IMR-90 (cell line): Measurements from ENCODE around the gene PDCL3. TPM values are rescaled to one million over a fixed set of nuclear protein-coding genes. Genes with fewer than 3 reads are reported as not detected.

Experiments used
- ATAC-seq: fragments of 200-7000 bp; cut with Tn5 transposase; 2 replicates; pipeline ENCODE4 v1.9.1; 2020; ENCODE audit warnings: low read depth, mild to moderate bottlenecking, moderate library complexity
- BruUV-seq: library from RNA; stranded (reverse); fragments of 400-500 nt; replicated peaks from 2 replicates; lab custom pipeline; 2021; lab: Mats Ljungman, UMichigan
- CTCF ChIA-PET: fragments of 300-600 bp; formaldehyde crosslinking; extraction: SDS; loops from one replicate; lab custom pipeline; 2021; ENCODE audit warnings: antibody characterized with exemption; lab: Yijun Ruan, JAX
- POLR2A ChIA-PET: fragments of 300-600 bp; sonication (Branson Sonifier 250); formaldehyde crosslinking; loops from one replicate; lab custom pipeline; 2022; ENCODE audit warnings: antibody characterized with exemption; ENCODE audit not compliant: unreplicated experiment; lab: Charles Lee
- DNase-seq: peaks from one replicate; pipeline ENCODE4 v3.0.0; 2013
- H2AFZ ChIP-seq: replicated peaks from 2 replicates; pipeline ENCODE3; 2013; ENCODE audit warnings: low read length, mild to moderate bottlenecking; ENCODE audit not compliant: poor library complexity
- H2AK5ac ChIP-seq: 2 replicates; pipeline ENCODE4 v1.6.1; 2013; ENCODE audit warnings: low read depth, low read length, inconsistent platforms
- H2AK9ac ChIP-seq: replicated peaks from 2 replicates; pipeline ENCODE3; 2013; ENCODE audit warnings: mild to moderate bottlenecking, low read depth, low read length, moderate library complexity; ENCODE audit not compliant: poor library complexity
- H2BK120ac ChIP-seq: 2 replicates; pipeline ENCODE4 v1.6.1; 2013; ENCODE audit warnings: low read depth, low read length, inconsistent platforms
- H2BK15ac ChIP-seq: 3 replicates; pipeline ENCODE4 v1.6.1; 2013; ENCODE audit warnings: low read depth, low read length, inconsistent platforms
- H2BK20ac ChIP-seq: 2 replicates; pipeline ENCODE4 v1.6.1; 2013; ENCODE audit warnings: low read depth, mild to moderate bottlenecking, inconsistent platforms, low read length, moderate library complexity
- H2BK5ac ChIP-seq: 2 replicates; pipeline ENCODE4 v1.6.1; 2013; ENCODE audit warnings: mild to moderate bottlenecking, low read depth, low read length, inconsistent platforms; ENCODE audit not compliant: poor library complexity, severe bottlenecking
- H3K14ac ChIP-seq: replicated peaks from 2 replicates; pipeline ENCODE4 v1.6.1; 2013; ENCODE audit warnings: low read depth, low read length, inconsistent platforms
- H3K18ac ChIP-seq: 2 replicates; pipeline ENCODE4 v1.6.1; 2013; ENCODE audit warnings: low read depth, low read length, control low read depth
- H3K23ac ChIP-seq: 2 replicates; pipeline ENCODE4 v1.6.1; 2013; ENCODE audit warnings: low read depth, low read length, inconsistent platforms
- H3K27ac ChIP-seq: 2 replicates; pipeline ENCODE4 v1.5.1; 2013; ENCODE audit warnings: mild to moderate bottlenecking, control low read depth, low read length; ENCODE audit not compliant: insufficient read depth
- H3K27me3 ChIP-seq: 2 replicates; pipeline ENCODE4 v1.6.1; 2013; ENCODE audit warnings: low read length; ENCODE audit not compliant: control insufficient read depth, insufficient read depth
- H3K36me3 ChIP-seq: 2 replicates; pipeline ENCODE4 v1.6.1; 2013; ENCODE audit warnings: low read length, mixed read lengths; ENCODE audit not compliant: control insufficient read depth, insufficient read depth
- H3K4ac ChIP-seq: 2 replicates; pipeline ENCODE4 v1.6.1; 2013; ENCODE audit warnings: low read depth, low read length, inconsistent platforms
- H3K4me1 ChIP-seq: 2 replicates; pipeline ENCODE4 v1.6.1; 2013; ENCODE audit warnings: low read length, mixed read lengths; ENCODE audit not compliant: control insufficient read depth, insufficient read depth
- H3K4me2 ChIP-seq: 2 replicates; pipeline ENCODE4 v1.6.1; 2013; ENCODE audit warnings: low read depth, mild to moderate bottlenecking, control low read depth, low read length, moderate library complexity
- H3K4me3 ChIP-seq: 2 replicates; pipeline ENCODE4 v1.5.1; 2013; ENCODE audit warnings: low read depth, mild to moderate bottlenecking, control low read depth, low read length, moderate library complexity; ENCODE audit not compliant: insufficient read depth
- H3K56ac ChIP-seq: 2 replicates; pipeline ENCODE4 v1.6.1; 2013; ENCODE audit warnings: low read length, inconsistent platforms; ENCODE audit not compliant: insufficient read depth; ENCODE audit errors: extremely low read depth
- H3K79me1 ChIP-seq, 2 experiments: 2 replicates each; pipeline ENCODE4 v1.6.1; 2013; ENCODE audit warnings: low read length in 2 of 2, inconsistent platforms in 1 of 2, low read depth in 1 of 2
- H3K9ac ChIP-seq: 2 replicates; pipeline ENCODE4 v1.6.1; 2013; ENCODE audit warnings: low read depth, low read length, control low read depth
- H3K9me1 ChIP-seq: 2 replicates; pipeline ENCODE4 v1.6.1; 2013; ENCODE audit warnings: low read length, inconsistent platforms; ENCODE audit not compliant: insufficient read depth
- H3K9me3 ChIP-seq: 2 replicates; pipeline ENCODE4 v1.6.1; 2013; ENCODE audit warnings: low read length; ENCODE audit not compliant: control insufficient read depth, insufficient read depth
- H4K20me1 ChIP-seq: 2 replicates; pipeline ENCODE4 v1.6.1; 2013; ENCODE audit warnings: low read length, inconsistent platforms; ENCODE audit not compliant: insufficient read depth
- H4K5ac ChIP-seq: 2 replicates; pipeline ENCODE4 v1.6.1; 2013; ENCODE audit warnings: mild to moderate bottlenecking, low read depth, low read length, control low read depth
- H4K8ac ChIP-seq, 2 experiments: 2 replicates each; pipeline ENCODE4 v1.6.1; 2013; ENCODE audit warnings: low read depth in 2 of 2, low read length in 2 of 2, control low read depth in 1 of 2, inconsistent platforms in 1 of 2
- H4K91ac ChIP-seq: 2 replicates; pipeline ENCODE4 v1.6.1; 2013; ENCODE audit warnings: low read depth, low read length, inconsistent platforms; ENCODE audit not compliant: insufficient read depth
- CHD1 ChIP-seq: IDR thresholded peaks from 2 replicates; pipeline ENCODE4 v1.6.1; 2012; ENCODE audit warnings: low read depth, low read length, improper control_type of control experiment
- FOS ChIP-seq: fragments of 150-350 bp; IDR thresholded peaks from 2 replicates; pipeline ENCODE4 v1.6.1; 2016; ENCODE audit warnings: low read depth, low read length
- RCOR1 ChIP-seq: IDR thresholded peaks from 2 replicates; pipeline ENCODE4 v1.6.1; 2012; ENCODE audit warnings: mild to moderate bottlenecking, low read length, improper control_type of control experiment; ENCODE audit not compliant: insufficient replicate concordance
- RFX5 ChIP-seq: IDR thresholded peaks from 2 replicates; pipeline ENCODE4 v1.8.0; 2012; ENCODE audit warnings: low read depth, mild to moderate bottlenecking, low read length, moderate library complexity
- SMC3 ChIP-seq: fragments of 150-350 bp; IDR thresholded peaks from 2 replicates; pipeline ENCODE4 v1.6.1; 2016; ENCODE audit warnings: low read depth, mild to moderate bottlenecking, antibody characterized with exemption, low read length, moderate library complexity
- USF2 ChIP-seq: fragments of 150-350 bp; IDR thresholded peaks from 2 replicates; pipeline ENCODE4 v1.6.1; 2017; ENCODE audit warnings: mild to moderate bottlenecking, antibody characterized with exemption, low read length, low read depth
- WGBS, 2 experiments: methylation state at CpG; one replicate each; pipeline versions ENCODE4 v1.1.5 to v1.1.7; 2013; ENCODE audit warnings: missing lambda C conversion rate in 2 of 2; ENCODE audit not compliant: insufficient read length in 1 of 2; ENCODE audit errors: extremely low coverage in 2 of 2; 5-methylcytosine and 5-hydroxymethylcytosine counted together
- dilution Hi-C: fragments of 300-500 bp; cut with HindIII; formaldehyde crosslinking; loops from one replicate; pipeline ENCODE4 v1.14.3; 2018; ENCODE audit warnings: low sequenced_read_pairs; ENCODE audit not compliant: unreplicated experiment
- in situ Hi-C: fragments of 300-500 bp; cut with MboI; formaldehyde crosslinking; loops from 3 replicates; pipeline ENCODE4 v1.14.3; 2019; ENCODE audit warnings: low sequenced_read_pairs, inconsistent platforms, mixed read lengths
- intact Hi-C: fragments of 100-400 bp; cut with micrococcal nuclease; formaldehyde crosslinking; loops from 2 replicates; pipeline ENCODE4 v1.10.0; 2022
- polyA plus RNA-seq, 3 experiments: library from polyadenylated mRNA; depleted of rRNA; stranded (reverse); fragments of >200 nt; gene quantifications; 2 replicates each; pipeline ENCODE4 v1.2.3, GENCODE V29; 2012; ENCODE audit warnings: low replicate concordance in 1 of 3
- total RNA-seq: library from RNA; depleted of rRNA; stranded (reverse); fragments of >200 nt; gene quantifications from 2 replicates; pipeline ENCODE4 v1.2.3, GENCODE V29; 2012

PDCL3 gene
- total and polyA plus RNA-seq, 2 of the 4 experiments (the other 2 are of a cell fraction) = 9.5 to 26.4 TPM

GRCh38 chr2:100529900-100530299 lies 32.9 kb upstream of the PDCL3 start:
- Histone ChIP-seq H3K9me1 (no peaks in the 10 kb centered on the region), H3K4me1 (no peaks in the 10 kb centered on the region), H3K27me3 (no peaks in the 10 kb centered on the region; the same call in 1 of the 2 replicates), H2BK15ac (no peak overlapping the region), H3K14ac (no peak overlapping the region), H3K4me3 (no peak overlapping the region), H4K20me1 (no peaks in the 10 kb centered on the region), H2BK120ac (no peak overlapping the region), H2AK9ac (no peak overlapping the region), H3K56ac (no peak overlapping the region), H3K4me2 (no peak overlapping the region), H4K8ac (no peak overlapping the region), H2AK5ac (no peak overlapping the region), H4K91ac (no peak overlapping the region), H2AFZ (no peak overlapping the region), H3K9me3 (no peaks in the 10 kb centered on the region), H3K27ac (no peak overlapping the region), H3K79me1 (no peaks in the 10 kb centered on the region), H3K23ac (no peak overlapping the region), H3K18ac (no peak overlapping the region), H2BK5ac (no peak overlapping the region), H3K4ac (no peak overlapping the region), H2BK20ac (no peak overlapping the region), H3K36me3 (no peaks in the 10 kb centered on the region), H3K9ac (no peak overlapping the region), H4K5ac (no peak overlapping the region)
- DNase-seq (no peak), ATAC-seq (no peak)
- WGBS, 2 experiments = 71% methylated on average over 3 of the region's 6 CpGs; no CpG with 5 or more reads in 1 of the 2 experiments
- TF ChIP-seq RFX5 = no peak
- TF ChIP-seq SMC3 = no peak
- TF ChIP-seq CHD1 = no peak
- no peak for TF ChIP-seq RCOR1
- no peak for TF ChIP-seq FOS
- TF ChIP-seq USF2 = no peak
- POLR2A ChIA-PET = no interaction called here
- BruUV-seq = no TSS peak
- in situ Hi-C loops (no loop called here), dilution Hi-C loops (no loop called here), intact Hi-C loops (no loop called here)
- CTCF ChIA-PET = no interaction called here
